ENCODE results near the gene KLHL2. TPM values are rescaled to one million over a fixed set of nuclear protein-coding genes. Genes with fewer than 3 reads are reported as not detected.

KLHL2 gene
- total RNA-seq, 2 donors from 2014 or later: 8.9 to 12.8 TPM

GRCh38 chr4:165308166-165308565 is 100.8 kb downstream of the KLHL2 start:
- intact Hi-C loops (cut with DNase I, micrococcal nuclease): no loop called here
- DNase-seq (no peak), ATAC-seq (no peak)

- intact Hi-C loops (cut with DNase I, micrococcal nuclease): no loop called here
- ATAC-seq (no peak), DNase-seq (no peak)
Measured at GRCh38 chr4:165308606-165309005, 101.2 kb downstream of the KLHL2 start.

GRCh38 chr4:165309456-165309855 is 102.1 kb downstream of the KLHL2 start:
- intact Hi-C loops (cut with DNase I, micrococcal nuclease): no loop called here
- ATAC-seq: no peak
- no peak for DNase-seq

- intact Hi-C loops (cut with DNase I, micrococcal nuclease): no loop called here
- ATAC-seq: no peak
Measured at GRCh38 chr4:165312506-165312905, 105.1 kb downstream of the KLHL2 start.

GRCh38 chr4:165319030-165319429 is 111.7 kb downstream of the KLHL2 start:
- no peak for ATAC-seq
- intact Hi-C loops (cut with DNase I, micrococcal nuclease): no loop called here
- no peak for DNase-seq

More at GRCh38 chr4:165312506-165312905, 105.1 kb downstream of the KLHL2 start:
- no peak for DNase-seq

GRCh38 chr4:165319509-165319908 is 112.1 kb downstream of the KLHL2 start:
- DNase-seq (no peak), ATAC-seq (no peak)
- intact Hi-C loops (cut with DNase I, micrococcal nuclease): no loop called here

- DNase-seq (no peak), ATAC-seq (no peak)
- intact Hi-C loops (cut with DNase I, micrococcal nuclease): no loop called here
Measured at GRCh38 chr4:165324236-165324917, 117.0 kb downstream of the KLHL2 start.

- DNase-seq (no peak), ATAC-seq (no peak)
- intact Hi-C loops (cut with DNase I, micrococcal nuclease): no loop called here
Measured at GRCh38 chr4:165324918-165325304, 117.5 kb downstream of the KLHL2 start.

GRCh38 chr4:165325732-165326512 is 118.6 kb downstream of the KLHL2 start:
- no peak for DNase-seq
- no peak for ATAC-seq
- intact Hi-C loops (cut with DNase I, micrococcal nuclease): no loop called here

- ATAC-seq (peak; percentile 40), DNase-seq (peak; percentile 46 to 51)
- intact Hi-C loops (cut with DNase I, micrococcal nuclease): no loop called here
Measured at GRCh38 chr4:165326831-165327210, 119.5 kb downstream of the KLHL2 start.

GRCh38 chr4:165327211-165328100 is 120.1 kb downstream of the KLHL2 start, which contains the start of gene MSMO1:
Gene MSMO1, plus strand, starts transcription at chr4:165327669. Its CDS starts 5,702 bp downstream, at chr4:165333371.
- intact Hi-C loops (cut with DNase I, micrococcal nuclease): no loop called here
- ATAC-seq (peak; percentile 92), DNase-seq (peak; percentile 99)

- peak; percentile 4 for ATAC-seq
- intact Hi-C loops (cut with DNase I, micrococcal nuclease): no loop called here
- no peak for DNase-seq
Measured at GRCh38 chr4:165328101-165328425, 120.7 kb downstream of the KLHL2 start.

GRCh38 chr4:165328708-165329107 is 121.3 kb downstream of the KLHL2 start:
- peak; percentile 28 for ATAC-seq
- intact Hi-C loops (cut with DNase I, micrococcal nuclease): no loop called here

GRCh38 chr4:165330071-165330470 is 122.7 kb downstream of the KLHL2 start:
- intact Hi-C loops (cut with DNase I, micrococcal nuclease): no loop called here
- no peak for DNase-seq
- ATAC-seq: no peak

More at GRCh38 chr4:165328708-165329107, 121.3 kb downstream of the KLHL2 start:
- DNase-seq: peak in 1 of 2 donors; percentile 29

- no peak for ATAC-seq
- intact Hi-C loops (cut with DNase I, micrococcal nuclease): no loop called here
- DNase-seq: no peak
Measured at GRCh38 chr4:165330666-165331065, 123.3 kb downstream of the KLHL2 start.

GRCh38 chr4:165331359-165331758 is 124.0 kb downstream of the KLHL2 start:
- DNase-seq (no peak), ATAC-seq (no peak)
- intact Hi-C loops (cut with DNase I, micrococcal nuclease): no loop called here

- DNase-seq: no peak
- intact Hi-C loops (cut with DNase I, micrococcal nuclease): no loop called here
- ATAC-seq: no peak
Measured at GRCh38 chr4:165331823-165332222, 124.5 kb downstream of the KLHL2 start.

GRCh38 chr4:165332502-165332901 is 125.1 kb downstream of the KLHL2 start:
- intact Hi-C loops (cut with DNase I, micrococcal nuclease): no loop called here
- DNase-seq (no peak), ATAC-seq (no peak)

GRCh38 chr4:165335163-165335703 is 127.9 kb downstream of the KLHL2 start:
- DNase-seq (no peak), ATAC-seq (no peak)
- intact Hi-C loops (cut with DNase I, micrococcal nuclease): no loop called here
